Pons (tissue), 1 donor: ENCODE data around the gene ALX3.
A peak's percentile ranks its signal among the peaks of the same experiment; 100 is the strongest.

Experiments used
- DNase-seq: peaks from one replicate; pipeline ENCODE4 v3.0.0-alpha.2; 2016; ENCODE audit warnings: low spot score

The ALX3 gene

DNA sequence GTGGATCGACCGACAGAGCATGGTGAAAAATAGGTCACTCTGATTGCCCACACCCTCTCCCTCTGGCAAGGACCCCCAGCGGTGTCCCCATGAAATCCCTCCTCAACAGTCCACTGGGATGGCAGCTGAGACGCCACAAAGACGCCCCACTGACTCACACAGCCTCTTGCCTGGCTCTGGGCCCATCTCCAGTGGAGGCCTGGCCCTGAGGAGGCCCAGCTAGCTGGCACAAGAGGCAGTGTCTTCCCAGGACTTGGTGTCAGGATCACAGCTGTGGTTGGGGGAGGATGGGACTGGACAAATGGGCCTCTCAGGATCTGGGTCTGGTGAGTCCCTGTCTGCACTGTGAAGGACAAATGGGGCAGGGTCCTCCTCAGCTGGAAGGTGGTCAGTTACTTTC is 4.6 kb downstream of the ALX3 start:
- DNase-seq = no peak

DNA sequence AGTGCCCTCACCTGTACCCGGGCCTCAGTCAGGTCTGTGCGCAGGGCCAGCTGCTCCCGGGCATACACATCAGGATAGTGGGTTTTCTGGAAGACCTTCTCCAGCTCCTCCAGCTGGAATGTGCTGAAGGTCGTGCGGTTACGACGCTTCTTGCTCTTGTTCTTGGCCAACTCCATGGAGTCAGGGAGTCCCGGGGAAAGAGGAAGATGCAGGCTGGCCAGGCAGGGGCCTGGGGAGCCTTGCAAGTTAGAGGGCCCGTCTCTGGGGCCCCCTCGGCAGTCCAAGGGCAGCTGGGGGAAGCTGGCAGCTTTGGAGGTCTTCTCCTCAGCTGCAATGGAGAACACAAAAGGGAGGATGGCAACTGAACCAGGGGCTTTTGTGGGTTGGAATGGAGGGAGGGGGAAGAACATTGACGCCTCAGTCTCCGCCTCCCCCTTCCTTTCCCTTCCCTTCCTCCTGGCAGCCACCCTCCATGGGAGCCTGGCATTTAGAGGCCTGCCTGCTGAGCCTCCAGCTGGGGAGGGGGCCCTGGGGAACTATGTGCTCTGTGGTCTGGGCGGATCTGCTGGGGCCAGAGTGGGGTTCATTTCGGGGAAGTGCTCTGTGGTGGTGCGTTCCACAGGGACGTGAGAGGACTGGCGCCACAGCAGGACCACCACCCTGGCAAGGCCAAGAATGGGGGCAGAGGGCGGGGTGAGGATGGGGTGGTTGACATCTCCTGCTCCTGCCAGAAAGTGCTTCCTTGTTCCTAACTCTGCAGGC is 5.7 kb downstream of the ALX3 start:
- DNase-seq = no peak

DNA sequence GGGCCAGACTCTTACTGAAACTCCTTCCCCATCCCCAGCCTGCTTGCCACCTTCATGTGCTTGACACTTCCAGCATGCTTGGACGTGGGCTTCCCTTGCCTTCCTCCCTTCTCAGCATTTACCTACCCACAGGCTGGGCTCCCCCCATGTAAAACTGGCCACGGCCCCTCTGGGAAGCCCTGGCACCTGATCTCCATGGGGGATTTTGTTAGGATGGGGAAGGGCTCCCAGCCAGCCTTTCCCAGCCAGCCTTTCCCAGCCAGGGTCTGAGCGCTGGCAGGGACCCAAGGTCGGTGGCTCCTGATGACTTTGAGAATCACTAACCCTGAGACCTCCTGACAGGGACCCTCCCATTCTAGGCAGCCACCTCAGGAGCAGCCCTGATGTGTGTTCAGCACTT is 6.7 kb downstream of the ALX3 start:
- no peak for DNase-seq

DNA sequence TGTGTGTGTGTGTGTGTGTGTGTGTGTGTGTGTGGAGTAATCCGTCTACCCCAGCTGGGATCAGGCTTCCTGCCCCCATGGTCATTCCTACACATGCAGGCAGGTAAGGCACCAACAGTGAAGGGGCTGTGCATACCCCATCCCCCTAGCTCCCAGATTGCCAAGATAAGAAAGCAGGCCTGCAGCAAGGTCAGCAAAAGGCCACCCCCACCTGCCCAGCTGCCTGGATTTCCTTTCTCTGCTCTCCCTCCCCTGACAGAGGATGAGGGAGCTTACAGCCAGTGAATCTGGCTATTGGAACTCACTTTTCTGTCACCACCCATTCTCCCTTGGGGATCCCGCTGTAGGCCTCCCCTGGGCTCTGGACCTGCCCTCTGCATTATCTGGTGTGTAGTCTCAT is 7.9 kb downstream of the ALX3 start:
- DNase-seq = no peak

DNA sequence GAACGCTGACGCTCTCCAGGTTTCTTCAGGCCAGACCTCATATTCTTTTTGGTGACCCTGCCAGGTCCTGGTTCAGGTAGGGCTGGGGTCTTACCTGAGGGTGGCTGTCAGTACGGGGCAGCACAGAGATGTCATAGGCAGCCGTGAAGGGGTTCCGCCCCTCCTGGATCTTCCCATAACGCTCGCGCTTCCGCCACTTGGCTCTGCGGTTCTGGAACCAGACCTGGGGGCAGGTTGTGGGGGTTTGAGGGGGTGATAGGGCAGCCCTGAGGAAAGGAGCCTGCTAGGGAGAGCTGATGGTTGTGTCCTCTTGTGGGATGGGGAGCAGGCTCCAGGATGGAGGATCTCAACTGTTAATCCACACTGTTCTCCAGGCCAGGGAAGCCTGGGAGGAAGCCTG is 9.1 kb downstream of the ALX3 start:
- no peak for DNase-seq

DNA sequence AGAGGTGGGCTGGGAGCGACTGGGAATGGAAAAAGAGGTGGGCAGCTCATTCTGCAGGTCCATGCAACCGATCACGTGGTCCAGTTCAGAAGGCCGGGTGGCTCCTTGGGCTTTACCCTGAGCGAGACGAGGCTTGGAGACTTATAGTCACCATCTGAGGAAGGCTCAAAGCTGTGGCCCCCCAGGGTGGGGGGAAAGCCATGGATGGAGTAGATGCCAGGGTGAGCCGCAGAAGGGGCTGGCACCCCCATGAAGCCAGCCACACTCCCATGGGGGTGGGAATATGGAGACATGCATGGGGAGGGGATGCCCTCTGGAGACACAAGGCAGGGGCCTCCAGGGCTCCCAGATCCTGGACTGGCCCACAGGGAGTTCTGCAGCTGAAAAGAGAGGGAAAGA is 9.8 kb downstream of the ALX3 start:
- no peak for DNase-seq

DNA sequence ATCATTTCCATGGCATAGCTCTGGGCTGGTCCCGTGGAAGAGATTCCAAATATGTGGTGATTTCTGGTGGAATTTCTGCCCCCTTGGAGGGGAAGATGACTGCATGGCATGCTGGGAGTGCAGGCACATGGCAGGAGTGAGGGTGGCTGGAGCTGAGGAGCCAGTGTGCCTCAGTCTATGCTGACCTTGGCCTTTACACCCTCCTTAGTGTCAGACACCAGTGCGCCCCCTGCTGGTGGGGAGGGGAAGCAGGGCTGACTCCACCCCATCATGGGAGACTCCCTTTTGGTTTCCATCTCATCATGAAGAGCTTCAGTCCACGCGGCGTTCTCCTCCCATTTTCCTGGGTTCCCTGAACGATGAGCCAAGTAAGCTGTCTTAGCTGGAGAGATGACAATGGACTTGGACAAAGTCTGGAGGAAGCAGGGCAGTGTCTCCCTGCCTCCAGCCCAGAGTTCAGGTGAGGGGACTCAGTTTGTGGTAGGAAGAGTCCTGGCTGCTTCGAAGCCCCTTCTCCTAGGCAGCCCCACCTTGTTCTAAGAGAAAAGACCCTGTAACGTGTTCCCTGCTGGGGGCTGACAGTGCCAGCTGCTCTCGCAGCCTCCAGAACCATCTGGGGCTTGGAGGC is 10.3 kb downstream of the ALX3 start:
- no peak for DNase-seq

DNA sequence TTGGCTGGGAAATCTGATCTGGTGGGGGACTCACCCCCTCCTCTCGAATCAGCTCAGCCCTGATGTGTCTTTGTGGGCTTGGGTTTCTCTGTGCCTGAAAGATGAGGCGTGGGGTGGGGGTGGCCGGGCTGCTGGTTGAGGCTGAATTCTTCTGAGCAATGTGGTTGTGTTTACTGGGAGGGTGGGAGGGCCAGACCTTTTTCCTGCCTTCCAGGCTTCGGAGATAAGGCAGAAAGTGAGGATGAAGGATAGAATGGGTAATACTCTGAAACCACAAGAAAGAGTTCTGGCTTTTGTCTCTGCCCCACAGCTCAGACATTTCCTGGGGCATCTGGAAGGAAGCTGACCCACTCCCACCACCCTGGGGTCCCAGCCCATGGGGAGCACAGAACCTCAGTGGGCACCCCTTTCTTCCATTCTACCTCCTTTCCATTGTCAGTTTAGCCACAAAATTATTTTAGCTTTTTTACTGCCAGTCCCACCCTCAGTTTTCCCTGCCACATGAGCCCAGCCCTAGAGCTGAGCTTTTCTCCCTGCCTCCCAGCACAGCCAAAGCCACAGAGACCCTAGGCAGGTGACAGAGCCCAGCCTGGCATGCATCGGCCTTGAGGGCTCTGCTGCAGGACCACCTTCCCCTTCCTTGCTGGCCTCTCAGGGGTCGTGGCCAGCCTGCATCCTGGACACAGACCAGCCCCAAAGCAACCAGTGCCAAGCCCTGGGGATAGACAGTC is 11.2 kb downstream of the ALX3 start:
- no peak for DNase-seq

DNA sequence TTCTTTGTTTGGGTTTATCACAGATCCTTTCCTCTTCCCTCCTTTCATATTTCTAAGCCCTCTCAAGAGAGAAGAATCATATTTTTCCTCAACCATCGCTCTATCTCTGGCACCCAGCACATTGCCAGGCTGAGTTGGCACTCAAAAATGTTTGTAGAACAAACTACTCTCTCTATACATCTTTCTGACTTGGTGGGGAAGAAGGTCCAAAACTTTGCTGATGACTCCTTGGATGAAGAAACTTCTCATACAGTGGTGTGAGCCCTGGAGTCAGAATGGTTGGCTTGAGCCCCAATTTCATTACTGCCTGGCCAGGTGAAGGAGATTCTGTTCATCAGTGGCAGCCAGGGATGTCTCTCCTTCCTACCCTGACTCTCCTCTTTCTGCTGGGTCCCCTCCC is 11.9 kb downstream of the ALX3 start:
- DNase-seq = no peak

DNA sequence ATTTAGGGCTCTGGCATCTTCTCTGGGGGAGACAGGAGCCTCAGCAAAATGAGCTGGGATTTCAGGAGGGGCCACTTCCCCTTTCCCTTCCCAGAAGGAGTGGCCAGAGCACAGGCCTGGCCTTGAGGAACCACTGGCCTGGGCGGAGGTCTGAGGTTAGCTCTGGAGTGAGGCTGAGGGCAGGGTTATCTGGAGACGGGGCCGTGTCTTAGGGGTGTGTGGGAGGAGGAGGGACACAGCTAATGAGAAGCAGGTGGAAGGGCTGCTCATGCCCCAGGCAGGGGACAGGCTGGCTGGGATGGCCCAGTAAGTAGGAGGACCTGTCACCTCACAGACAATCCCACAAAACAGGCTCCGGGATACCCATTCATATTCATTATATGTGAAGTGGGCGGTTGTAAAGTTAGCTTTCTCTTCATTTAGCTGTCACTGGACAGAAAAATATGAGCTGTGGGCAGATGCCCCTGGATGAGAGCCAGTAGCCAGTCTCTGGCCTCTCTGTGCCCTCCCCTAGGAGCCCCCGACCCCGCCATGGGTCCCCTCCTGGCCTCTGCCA is 12.4 kb downstream of the ALX3 start:
- no peak for DNase-seq

DNA sequence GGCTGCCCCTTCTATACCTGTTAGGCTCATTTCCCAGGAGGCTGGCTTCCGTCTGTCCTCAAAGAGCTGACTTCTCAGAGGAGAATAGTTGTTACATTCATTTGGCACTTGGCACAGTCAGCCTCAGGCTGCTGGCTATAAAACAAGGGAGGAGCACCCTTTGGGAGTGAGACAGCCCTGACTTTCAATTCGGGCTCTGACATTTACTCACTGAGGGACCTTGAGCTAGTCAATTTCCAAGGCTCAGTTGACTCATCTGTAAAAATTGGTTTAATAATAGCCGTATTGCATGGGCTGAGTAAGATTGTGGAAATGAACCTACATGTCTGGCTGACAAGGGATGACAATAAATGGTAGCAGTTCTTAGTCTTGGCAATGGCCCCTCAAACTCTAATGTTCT is 13.7 kb downstream of the ALX3 start:
- peak; percentile 9 for DNase-seq

DNA sequence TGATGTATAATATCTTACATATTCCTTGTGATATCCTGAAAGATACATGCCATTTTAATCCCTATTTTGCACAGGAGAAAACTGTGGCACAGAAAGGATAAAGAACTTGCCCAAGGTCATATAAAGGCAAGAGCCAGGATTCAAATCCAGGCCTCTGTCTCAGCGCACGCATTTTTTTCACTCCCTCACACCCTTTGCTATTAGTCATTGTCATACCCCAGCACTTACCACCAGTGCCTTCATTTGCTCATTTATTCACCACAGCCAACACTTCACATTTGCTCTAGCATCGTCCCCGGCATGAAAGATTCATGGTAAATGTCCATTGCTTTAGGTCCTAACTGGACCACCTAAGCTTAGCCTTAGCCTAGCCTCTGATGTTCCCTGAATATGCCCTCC is 14.2 kb downstream of the ALX3 start:
- DNase-seq = no peak

DNA sequence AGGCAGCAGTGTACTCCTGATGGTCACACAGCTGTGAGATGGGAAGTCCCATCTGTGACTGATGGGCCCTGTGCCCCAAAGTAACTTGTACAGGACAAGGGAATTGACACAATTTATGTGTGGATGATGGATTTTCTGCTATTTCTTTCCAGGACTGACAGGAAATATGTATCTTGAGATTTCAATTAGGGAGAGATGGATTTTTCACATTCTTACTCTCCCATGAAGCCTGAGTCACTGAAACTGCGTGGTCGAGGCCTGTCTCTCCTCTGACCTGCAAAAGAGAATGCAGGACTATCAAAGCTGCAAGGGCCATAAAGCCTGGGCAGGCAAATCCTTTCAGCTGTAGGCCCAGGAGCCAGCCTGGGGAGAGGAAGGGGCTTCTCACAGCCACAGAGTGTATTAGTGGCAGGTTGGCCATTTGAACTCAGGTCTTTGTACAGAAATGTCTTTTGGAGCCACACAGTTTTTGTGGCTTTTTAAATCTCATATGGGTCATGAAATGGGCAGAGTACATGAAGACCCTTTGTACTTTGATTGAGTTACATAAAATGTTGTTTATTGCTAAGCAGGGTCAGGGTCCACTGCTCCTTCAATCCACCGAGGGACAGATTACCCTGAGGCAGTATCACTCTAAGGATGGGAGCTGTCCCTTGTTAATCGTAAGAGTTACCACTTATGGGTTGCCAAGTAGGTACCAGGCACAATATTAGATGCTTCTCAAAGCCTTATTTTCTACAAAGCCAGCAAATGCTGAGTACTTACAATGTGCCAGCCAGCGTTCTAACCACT is 14.8 kb downstream of the ALX3 start:
- DNase-seq = no peak

DNA sequence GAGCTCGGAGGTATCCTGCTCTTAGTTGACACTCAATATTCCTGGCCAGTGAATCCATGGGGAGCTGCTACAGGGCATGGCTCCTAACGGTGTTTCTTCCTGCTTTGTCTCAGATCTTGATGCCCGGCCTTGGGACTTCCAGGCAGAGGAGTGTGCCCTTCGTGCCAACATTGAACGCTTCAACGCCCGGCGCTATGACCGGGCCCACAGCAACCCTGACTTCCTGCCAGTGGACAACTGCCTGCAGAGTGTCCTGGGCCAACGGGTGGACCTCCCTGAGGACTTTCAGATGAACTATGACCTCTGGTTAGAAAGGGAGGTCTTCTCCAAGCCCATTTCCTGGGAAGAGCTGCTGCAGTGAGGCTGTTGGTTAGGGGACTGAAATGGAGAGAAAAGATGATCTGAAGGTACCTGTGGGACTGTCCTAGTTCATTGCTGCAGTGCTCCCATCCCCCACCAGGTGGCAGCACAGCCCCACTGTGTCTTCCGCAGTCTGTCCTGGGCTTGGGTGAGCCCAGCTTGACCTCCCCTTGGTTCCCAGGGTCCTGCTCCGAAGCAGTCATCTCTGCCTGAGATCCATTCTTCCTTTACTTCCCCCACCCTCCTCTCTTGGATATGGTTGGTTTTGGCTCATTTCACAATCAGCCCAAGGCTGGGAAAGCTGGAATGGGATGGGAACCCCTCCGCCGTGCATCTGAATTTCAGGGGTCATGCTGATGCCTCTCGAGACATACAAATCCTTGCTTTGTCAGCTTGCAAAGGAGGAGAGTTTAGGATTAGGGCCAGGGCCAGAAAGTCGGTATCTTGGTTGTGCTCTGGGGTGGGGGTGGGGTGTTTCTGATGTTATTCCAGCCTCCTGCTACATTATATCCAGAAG is 16.7 kb downstream of the ALX3 start:
- DNase-seq = peak; percentile 39

DNA sequence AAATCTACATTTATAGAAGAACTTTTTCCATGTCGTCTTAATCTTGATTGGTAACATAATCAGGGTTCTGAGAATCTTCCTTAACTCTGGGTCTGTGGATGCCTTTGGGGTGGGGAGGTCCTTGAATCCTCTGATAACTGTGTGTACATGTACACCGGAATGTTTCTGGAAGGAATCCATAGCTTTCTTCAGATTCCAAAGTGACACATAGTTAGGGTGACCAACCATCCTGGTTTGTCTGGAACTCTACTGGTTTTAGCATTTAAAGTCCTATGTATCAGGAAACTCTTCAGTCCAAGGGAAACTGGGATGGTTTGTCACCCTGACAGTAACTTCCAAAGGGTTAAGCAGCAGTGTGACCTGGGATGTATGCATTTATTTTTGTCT is 19.2 kb downstream of the ALX3 start:
- DNase-seq = no peak

DNA sequence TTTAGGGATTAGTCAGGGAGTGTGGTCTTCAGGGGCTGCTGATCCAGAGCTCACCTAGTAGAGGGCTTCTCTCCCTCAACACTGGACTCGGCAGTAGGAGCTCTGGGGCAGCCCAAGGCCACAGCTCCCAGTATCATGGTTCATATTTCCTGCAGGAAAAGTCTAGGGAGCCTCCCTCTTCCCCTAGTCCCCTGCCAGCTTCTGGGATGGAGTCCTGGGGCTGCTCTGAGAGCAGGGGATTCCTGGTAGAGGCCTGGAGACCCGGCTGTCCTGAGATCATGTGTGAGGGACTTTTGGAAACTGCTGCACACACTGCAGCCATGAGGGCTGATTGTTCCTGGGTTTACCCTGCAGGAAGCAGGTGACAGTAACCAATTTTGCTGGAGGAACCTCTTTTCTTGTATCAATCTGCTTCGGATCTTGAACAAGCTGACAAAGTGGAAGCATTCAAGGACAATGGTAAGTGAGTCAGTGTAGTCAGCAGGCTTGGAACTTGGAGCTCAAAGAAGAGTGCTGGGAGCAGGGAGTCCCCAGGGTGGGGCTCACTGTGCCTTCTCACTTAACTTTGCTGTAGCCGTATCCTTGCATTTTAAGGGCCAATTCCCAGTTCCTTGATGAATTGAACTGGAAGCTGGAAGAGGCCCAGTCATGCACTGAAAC is 19.7 kb downstream of the ALX3 start:
- no peak for DNase-seq

DNA sequence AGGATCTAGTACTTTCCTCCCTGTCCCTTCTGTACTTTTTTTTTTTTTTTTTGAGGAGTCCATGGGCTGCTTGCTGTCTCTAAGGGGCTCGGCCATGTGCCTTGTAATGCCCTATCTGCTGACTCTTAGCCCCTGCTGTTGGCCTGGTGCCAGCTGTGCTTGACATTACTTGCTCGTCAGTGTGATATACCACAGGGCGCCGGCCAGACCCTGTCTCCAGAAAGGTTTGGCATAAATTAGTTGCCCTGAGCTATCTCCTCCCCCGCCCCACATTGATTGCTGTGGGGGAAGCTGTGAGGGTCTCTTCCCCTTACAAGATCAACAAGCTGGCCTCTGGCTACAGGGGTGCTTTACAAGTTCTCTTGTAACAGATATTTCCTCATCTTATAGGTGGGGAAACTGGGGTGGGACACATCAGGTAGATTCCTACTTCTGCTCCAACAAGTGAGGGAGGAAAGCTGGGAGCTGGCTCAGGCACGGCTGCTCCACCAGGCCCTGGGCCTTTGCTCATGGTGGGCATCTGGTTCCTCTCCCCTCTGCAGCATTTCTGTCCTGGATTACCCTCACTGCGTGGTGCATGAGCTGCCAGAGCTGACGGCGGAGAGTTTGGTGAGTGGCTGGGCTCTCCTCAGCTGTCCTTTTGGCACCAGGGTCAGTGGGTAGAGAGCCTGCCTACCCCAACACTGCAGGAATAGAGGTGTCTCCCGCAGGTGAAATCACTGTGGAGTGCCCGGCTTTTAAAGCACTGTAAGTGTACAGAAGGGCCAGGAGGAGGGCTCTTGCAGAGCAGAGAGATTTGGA is 20.5 kb downstream of the ALX3 start:
- no peak for DNase-seq

DNA sequence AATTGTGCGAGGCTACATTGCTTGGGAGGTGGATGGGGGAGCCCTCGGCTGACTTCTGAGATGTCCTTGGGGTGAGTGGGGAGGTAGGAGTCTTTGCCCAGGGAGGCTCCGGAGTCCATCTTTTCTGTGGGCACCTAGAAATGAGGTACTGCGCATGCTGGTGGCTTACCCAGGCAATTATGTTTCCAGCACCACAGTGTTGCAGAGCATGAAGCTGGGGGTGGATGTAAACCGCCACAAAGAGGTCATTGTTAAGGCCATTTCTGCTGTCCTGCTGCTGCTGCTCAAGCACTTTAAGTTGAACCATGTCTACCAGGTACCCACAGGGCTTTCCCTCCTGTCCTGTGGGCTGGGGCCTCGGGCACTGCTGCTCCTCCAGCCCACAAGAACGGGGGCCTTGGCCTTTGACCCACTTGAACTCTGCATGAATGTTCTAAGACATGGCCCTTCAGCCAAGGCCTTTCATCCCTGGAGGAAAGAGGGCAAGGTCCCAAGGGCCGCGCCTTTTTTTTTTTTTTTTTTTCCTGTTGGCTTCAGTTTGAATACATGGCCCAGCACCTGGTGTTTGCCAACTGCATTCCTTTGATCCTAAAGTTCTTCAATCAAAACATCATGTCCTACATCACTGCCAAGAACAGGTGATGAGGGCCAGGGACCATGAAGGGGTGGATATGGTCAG is 21.4 kb downstream of the ALX3 start:
- peak; percentile 85 for DNase-seq

DNA sequence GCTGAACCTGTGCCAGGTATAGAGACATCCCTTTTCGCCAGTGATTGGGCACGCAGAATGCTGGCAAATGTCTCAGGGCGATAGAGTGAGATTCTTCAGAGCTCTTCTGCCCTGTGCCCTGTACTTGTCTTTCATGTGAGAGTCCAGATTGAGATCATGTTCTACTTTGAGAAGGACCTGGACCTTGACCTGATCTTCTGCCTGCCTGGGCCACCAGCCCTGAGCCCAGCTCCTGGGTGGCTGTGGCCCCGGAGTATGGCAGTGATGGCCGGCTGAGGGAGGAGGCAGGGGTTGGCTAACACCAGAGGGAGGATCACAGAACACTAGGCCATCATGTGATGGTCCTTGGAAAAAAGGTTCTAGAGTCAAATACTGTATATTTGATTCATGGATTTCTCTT is 22.2 kb downstream of the ALX3 start:
- DNase-seq = no peak
